Embryonic facial prominence (tissue), 1 donor: ENCODE data around the gene PIAS4.

Source experiments
- DNase-seq: peaks from one replicate; pipeline ENCODE4 v3.0.0-alpha.2; 2016; ENCODE audit errors: extremely low spot score

Gene PIAS4

GRCh38 chr19:4023600-4024398 lies 16.3 kb downstream of the PIAS4 start:
- DNase-seq, result no peak

DNA sequence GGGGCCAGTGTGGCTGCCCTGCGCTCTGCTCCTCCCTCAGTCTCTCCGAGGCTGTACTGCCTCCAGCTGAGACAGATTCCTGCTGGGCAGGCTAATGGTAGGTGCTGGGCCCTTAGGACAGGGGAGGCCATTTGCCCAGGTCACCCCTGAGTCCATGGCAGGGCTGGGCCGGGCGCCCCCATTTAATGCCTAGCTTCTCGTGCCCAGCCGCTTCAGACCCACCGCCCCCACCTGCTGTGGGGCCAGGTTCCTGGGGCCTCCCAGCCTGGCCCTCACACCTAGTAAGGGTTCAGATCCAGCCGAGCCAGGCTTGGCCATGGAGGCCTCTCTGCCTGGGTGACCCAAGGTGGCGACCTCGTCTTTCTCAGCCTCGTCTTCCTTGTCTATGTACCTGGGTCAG lies 17.8 kb downstream of the PIAS4 start:
- no peak for DNase-seq

GRCh38 chr19:4027146-4027545 lies 19.6 kb downstream of the PIAS4 start:
- no peak for DNase-seq

DNA sequence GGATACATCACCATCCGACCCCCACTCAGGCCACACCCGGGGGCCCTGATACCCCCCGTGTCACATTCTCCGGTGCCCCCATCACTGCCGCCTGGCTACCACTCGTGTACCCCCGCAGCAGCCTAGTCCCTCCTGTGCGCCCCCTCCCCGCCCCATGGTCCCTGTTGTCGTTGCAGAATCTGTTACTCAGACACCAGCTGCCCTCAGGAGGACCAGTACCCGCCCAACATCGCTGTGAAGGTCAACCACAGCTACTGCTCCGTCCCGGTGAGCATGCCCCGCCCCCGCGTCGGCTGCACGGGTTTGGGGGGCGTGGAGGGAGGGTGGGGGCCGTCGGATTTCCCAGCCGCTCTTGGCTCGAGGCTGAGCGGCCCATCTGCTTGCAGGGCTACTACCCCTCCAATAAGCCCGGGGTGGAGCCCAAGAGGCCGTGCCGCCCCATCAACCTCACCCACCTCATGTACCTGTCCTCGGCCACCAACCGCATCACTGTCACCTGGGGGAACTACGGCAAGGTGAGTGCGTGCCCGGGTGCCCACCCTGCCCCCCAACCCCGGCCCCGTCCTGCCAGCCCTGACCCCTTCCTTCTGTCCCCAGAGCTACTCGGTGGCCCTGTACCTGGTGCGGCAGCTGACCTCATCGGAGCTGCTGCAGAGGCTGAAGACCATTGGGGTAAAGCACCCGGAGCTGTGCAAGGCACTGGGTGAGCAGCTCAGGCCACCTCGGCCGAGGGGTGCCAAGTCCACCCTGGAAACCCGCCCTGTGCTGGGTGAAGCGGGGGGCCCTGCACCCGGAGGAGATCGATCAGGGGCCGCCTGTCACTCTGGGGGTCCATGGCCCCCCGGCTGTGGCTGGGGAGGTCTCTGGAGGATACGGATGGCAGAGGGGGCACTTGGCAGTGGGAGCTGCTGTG lies 21.1 kb downstream of the PIAS4 start:
- DNase-seq, result no peak

GRCh38 chr19:4029247-4029614 lies 21.7 kb downstream of the PIAS4 start:
- no peak for DNase-seq

GRCh38 chr19:4030552-4030951 lies 23.0 kb downstream of the PIAS4 start:
- no peak for DNase-seq

DNA sequence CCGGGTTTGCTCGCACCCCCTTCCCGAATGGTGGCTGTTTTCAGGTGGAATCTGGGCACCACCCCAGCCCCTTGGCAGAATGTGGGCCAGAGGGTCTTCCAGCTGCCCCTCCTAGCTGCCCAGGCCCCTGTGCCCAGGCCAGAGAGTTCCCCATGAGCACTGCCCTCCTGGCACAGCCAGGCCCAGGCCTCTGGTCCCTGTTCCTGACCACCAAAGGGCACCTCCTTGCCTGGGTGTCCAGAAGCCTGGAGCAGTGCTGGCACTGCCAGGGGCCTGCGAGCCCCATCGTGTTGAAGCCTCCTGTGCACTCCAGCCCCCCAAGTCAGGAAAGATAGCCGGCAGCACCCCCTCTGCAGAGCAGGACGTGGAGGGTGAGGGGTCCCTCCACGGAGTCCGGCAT lies 23.4 kb downstream of the PIAS4 start:
- DNase-seq, result no peak

- no peak for DNase-seq
These were observed 23.9 kb downstream of the PIAS4 start for GRCh38 chr19:4031420-4031819.

DNA sequence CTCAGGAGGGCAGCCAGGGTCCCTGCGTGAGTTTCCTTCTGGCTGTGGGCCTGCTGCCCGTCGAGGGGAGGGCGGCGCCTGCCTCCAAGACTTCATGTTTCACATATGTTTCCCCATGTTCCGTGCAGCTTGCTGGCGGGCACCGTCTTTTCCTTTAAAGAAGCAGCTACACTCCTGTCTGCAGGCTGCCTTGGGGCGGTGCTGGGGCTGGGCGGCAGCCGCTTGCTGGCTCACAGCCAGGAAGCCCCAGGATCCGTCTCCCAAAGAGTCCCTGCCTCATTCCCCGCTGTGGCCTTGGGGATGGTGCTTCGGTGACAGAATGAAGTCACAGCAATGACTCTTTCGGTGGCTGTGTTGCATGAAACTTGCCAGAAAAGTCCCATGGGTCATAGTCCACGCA lies 24.9 kb downstream of the PIAS4 start:
- no peak for DNase-seq

DNA sequence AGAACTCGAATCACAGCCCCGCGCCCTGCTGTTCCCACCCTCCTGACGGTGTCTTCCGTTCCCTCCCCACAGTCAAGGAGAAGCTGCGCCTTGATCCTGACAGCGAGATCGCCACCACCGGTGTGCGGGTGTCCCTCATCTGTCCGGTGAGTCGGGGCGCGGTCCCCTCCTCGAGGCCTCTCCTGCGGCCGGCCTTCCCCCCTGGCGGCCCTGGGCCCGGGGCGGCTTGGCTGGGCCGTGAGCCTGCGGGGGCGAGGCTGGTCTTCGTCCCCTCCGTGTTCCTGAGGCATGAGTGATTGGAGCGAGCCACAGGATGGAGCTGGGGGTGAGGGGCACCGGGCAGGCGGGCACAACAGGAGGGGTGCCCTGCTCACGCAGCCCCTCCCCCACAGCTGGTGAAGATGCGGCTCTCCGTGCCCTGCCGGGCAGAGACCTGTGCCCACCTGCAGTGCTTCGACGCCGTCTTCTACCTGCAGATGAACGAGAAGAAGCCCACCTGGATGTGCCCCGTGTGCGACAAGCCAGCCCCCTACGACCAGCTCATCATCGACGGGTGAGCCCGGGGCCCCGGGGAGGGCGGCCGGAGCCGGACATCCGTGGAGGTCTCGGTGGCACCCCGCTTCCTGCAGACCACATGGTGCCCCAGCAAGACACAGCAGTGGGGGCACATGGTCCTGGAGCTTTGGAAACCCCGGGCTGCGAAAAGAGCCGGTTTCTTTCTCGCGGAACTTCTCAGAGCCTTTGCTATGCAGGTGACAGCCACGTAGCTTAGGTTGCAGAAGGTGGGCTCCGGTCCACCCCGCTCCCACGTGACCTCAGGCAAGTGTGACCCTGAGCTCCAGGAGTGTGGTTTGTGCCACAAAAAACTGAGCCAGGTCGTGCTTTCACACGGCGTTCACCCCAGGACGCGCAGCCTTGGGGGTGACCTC lies 25.8 kb downstream of the PIAS4 start:
- DNase-seq, result no peak

DNA sequence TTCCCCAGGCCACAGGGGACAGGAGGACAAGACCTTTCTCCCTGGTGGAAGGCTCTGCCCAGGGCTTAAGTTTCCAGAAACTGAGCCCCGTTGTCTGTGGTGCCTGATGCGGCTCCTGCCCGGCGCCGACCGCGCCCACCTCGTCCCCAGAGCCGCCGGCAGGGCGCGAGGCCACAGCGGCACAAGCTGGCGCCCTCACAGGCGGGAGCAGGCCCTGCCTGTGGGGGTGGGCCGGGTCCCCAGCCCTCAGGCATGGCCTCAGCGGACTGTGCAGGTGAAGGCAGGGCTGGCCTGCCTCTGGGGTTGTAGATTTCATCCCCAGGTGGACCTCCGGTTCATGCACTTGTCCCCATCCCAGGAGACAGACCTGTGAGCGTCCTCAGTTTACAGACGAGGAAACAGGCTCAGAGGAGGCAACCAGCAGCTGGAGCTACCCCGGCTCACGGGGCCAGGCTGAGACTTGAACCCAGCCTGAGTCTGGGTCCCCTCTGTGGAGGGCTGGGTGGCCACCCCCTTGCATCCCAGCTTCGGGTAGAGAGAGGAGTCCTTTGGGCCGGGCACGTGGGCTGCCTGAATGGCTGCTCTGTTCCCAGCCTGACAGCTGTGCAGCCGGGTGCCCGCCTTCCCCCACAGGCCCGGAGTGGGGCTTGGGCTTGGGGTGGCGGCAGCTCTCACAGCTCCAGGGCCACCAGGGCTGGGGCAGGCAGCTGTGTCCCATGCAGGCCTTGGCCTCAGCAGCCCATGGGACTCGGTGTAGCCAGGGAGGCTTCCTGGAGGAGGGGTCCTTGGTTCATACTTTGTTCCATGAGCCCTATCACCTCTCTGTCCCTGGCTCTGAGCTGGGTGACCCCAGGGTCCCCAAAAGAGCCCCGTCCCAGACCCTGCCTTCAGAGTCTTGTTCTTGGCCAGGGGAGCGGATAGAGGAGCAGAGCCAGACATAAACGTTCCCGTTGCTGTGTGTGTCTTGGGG lies 26.8 kb downstream of the PIAS4 start:
- no peak for DNase-seq

- DNase-seq, result no peak
These were observed 27.6 kb downstream of the PIAS4 start for GRCh38 chr19:4035018-4035566.

- DNase-seq, result no peak
These were observed 28.0 kb downstream of the PIAS4 start for GRCh38 chr19:4035582-4035981.

GRCh38 chr19:4036576-4037300 lies 29.2 kb downstream of the PIAS4 start:
- no peak for DNase-seq

- DNase-seq, result no peak
These were observed 29.9 kb downstream of the PIAS4 start for GRCh38 chr19:4037301-4037949.

DNA sequence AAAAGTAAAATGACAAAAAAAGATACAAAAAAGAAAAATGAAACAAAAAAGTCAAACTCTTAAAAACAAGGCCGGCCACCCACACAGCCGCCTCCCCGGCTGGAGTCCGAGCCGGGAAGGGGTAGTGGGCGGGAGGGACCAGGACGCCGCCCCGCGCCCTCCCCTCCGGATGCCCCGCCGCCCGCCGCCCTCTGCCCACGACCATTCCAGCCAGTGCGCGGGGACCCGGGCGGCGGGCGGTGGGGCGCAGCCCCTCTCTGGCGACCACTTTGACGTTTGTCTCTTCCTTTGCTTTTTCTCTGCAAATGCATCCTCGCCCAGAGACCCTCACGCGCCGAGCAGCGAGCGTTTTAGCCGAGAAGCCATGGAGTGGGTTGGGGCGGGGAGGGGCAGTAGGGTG lies 30.5 kb downstream of the PIAS4 start:
- DNase-seq, result no peak

DNA sequence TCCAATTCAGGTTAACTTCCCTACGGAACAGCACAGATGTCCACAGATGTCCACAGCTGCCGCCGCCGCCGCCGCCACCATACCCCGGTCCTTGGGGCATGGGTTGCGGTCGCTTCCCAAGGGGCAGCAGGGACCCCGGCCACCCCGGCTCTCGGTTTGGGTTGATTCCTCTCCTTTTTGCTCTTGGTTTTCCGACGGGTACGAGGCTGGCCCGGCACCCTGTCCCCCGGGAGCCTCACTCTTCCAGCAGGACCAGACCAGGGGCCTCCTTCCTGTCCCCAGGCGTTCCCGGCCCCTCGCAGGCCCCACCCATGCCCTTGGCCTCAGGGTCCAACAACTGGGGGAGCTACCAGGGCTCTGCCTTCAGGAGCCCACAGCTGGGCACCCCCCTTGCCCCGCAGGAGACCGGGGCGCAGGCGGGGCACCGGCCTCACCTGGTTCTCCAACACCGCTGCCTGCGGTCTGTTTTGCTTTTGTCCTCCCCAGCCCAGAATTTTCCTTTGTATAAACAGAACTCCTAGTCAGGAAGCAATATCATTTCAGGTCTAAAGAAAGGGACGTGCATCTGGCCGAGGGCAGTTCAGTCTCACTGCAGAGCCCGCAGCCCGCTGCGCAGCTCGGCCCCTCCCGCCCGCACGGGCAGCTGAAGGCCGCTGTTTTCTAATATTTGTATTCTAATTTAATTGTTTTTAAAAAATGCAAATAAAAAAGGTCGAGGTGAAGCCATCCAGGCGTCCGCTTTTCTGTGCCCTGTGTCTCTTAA lies 31.3 kb downstream of the PIAS4 start:
- DNase-seq, result no peak

GRCh38 chr19:4042064-4042730 lies 34.7 kb downstream of the PIAS4 start:
- DNase-seq, result no peak
